Measurements from ENCODE around the gene KCNH2.

- TF ChIP-seq CTCF (IDR thresholded peaks at IDR 0.05 in 2 of 3, conservative IDR thresholded peaks at IDR 0.05 in 1 of 3; ENCODE audit: control insufficient read depth in 2 of 3, extremely low read depth in 1 of 3, insufficient read depth in 1 of 3, low read depth in 3 of 3, low read length in 3 of 3) = no peak
- TF ChIP-seq SMAD1 (IDR thresholded peaks at IDR 0.05; ENCODE audit: low read depth, partially characterized antibody) = no peak
- TF ChIP-seq CHD2 (IDR thresholded peaks at IDR 0.05; ENCODE audit: borderline replicate concordance, low read depth, low read length) = no peak
- TF ChIP-seq POLR2A (IDR thresholded peaks at IDR 0.05; ENCODE audit: low read depth, low read length) = no peak
- TF ChIP-seq EZH2 (IDR thresholded peaks at IDR 0.05; ENCODE audit: borderline replicate concordance, control insufficient read depth, low read depth, low read length) = no peak
- TF ChIP-seq TBL1XR1 (IDR thresholded peaks at IDR 0.05; ENCODE audit: low read depth, low read length) = no peak
- no peak for TF ChIP-seq POLR2AphosphoS5 (IDR thresholded peaks at IDR 0.05; ENCODE audit: low read length)
- no peak for TF ChIP-seq ESRRA (IDR thresholded peaks at IDR 0.05; ENCODE audit: low read length)
- TF ChIP-seq BRCA1 (IDR thresholded peaks at IDR 0.05; ENCODE audit: low read depth, low read length) = no peak
- no peak for TF ChIP-seq USF2 (IDR thresholded peaks at IDR 0.05; ENCODE audit: borderline replicate concordance, low read depth, low read length)
- no peak for TF ChIP-seq ZBTB4 (CRISPR knock-in tag; IDR thresholded peaks at IDR 0.05)
Observed at GRCh38 chr7:150918378-150918777, 59.7 kb downstream of the KCNH2 start.
